ENCODE data around the gene LRRK1.

The LRRK1 gene

DNA sequence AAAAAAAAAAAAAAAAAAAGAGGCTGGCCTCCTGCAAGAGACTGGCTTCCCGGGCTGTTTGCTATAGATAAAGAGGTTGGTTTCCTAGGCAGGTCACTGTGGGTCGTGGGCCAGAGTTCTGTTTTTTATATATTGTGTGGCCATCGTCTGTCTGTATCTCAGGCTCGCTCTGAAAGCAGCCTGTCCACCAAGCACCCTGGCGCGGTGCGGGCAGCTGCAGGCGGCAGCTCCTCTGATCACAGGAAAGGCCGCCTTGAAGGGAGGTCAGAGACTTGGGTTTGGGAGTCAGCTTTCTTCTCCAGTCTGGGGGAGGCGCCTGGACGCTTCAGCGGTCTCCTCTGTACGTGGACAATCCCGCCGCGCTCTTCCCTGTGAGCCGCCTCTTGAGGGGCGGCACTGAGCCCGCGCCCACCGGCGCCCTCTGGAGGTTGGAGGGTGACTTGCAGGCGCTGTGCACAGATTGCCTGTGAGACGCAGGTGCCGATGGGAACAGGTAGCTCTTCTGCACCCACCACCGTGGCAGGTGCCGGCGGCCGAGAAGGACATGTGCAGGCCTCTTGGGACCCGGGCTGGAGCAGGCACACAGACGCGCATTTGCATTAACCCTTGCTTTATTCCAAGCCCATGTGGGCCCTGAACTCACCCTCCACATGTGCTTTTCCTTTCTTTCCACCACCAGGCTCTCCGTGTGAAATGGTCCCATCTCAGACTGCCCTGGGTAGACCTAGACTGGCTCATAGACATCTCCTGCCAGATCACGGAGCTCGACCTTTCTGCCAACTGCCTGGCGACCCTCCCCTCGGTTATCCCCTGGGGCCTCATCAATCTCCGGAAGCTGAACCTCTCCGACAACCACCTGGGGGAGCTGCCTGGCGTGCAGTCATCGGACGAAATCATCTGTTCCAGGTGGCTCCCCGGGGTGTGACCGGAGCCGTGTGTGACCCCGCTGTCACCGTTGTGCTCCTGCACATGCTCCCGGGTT lies 89.3 kb downstream of the LRRK1 start:
- peak; percentile 92 to 93 for DNase-seq

DNA sequence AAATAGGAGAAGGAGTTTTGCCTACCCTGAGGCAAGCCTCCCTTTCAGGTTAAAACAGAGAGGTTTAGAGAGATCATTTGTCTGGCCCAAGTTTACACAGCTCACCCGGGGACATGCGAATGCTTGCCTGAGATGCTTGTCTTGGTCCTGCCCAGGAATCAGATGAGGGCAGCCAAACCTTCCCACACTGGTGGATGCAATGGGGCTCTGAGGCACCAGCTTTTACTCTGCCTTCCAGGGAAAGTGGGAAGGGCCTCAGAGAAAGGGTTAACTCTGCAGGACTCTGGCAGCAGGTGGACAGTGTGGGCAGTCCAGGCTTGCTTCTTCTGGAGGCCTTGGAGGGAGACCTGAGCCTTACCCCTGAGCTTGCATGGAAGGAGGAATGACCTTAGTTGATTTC lies 90.0 kb downstream of the LRRK1 start:
- DNase-seq = no peak

DNA sequence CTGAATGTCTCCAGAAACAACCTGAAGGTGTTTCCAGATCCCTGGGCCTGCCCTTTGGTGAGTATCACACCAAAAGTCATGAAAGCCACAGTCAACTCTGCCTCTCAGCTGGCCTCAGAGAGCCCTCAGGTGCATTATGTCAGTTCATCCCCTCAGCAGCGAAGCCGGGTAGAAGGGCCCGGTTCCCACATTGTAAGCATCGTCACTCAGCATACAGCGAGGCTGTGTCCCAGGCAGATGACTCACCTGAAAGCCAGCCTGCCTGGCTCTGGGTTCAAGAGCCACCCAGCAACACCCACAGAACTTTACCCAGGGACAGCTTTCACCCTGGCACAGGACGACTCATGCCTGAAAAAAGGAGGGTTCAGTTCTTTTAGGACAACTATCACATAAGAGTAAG lies 91.6 kb downstream of the LRRK1 start:
- DNase-seq = peak; percentile 8 to 13

DNA sequence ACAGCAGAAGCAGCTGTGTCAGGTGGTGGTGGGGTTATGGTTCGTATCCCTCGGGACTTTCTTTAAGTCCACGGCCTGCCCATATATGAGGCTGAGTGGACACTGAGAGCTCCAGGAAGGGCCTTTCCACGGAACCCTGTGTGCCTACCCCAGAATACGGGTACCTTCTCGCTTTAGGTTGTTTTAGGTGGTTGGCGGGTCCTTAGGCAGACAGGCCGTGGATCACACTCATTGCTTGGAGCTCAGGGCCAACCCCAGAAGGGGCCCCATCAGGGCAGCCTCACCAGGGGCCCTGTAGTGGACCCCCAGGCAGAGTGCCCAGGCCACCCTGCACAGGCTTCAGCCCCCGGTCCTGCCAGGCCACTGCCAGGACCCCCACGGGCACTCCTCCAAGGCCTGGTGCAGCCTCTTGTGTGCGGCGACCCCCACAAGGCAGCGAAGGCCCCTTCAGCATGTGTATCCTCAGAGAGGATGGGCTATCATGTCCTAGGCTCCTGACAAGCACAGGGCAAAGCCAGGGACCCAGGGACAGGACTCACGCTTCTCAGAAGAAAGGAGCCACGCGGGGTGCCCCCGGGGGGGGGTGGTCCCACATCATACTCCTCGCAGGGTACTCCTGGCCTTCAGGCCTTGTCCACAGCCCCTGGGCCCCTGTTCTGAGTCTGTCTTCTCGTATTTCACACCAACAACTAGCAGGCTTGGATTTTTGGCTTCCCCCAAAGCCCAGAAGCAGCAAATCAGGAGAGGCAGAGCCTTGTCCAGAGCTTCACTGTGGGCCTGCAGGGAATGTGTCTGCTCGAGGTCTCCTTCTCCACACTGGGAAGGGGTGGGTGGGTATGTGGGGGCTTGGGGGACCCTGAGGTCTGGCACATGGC lies 93.4 kb downstream of the LRRK1 start:
- DNase-seq = peak; percentile 7 to 12

DNA sequence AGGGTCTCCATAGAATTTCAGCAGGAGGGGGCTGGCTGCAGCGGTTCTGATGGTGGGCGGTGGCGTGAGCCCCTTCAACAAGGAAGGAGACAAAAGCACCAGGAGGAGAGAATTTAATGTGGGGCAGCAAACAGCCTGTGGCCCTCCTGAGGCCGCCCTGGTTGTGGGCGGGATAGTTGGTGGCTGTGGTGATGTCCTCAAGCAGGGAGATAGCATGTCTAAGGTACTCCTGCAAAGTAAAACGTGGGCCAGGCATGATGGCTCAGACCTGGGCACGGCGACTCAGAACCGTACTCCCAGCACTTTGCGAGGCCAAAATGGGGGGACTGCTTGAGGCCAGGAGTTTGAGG lies 94.0 kb downstream of the LRRK1 start:
- DNase-seq = peak; percentile 3 to 11

DNA sequence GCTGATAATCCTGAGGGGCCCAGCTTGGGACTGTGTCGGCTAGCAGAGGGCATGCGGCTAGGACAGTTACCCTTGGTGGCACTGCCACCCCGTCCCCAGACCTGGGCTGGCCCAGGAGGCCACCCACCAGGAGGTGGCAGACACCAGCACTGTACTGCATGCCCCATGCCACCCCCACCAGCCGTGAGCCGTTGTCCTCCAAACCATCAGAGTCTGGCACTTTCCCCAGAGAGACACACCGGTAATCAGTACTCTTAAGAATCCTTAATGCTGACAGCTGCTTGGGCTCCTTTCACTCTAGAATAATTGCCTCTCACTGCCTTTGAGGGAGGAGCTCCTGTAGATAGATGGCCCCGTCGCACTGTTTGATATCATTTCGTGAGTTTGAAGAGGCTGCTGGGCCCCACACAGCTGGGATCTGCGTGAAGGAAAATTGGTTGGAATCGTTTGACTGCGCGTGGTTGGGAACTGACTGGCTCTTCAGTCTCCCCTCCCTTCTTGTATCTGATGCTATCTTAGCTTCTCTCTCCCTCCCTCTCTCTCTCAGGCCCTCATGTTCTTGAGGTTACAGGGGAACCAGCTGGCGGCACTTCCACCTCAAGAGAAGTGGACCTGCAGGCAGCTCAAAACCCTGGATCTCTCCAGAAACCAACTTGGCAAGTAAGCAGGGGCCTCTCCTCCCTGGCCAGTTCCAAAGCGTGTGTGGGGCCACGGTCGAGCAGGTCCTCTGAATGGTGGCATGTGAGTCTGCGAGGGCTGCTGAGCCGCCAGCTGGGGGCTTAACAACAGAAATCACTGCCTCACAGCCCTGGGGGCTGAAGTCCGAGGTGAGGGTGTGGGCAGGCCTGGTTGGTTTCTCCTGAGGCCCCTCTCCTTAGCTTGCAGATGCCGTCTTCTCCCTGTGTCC lies 94.9 kb downstream of the LRRK1 start:
- peak; percentile 12 to 15 for DNase-seq

DNA sequence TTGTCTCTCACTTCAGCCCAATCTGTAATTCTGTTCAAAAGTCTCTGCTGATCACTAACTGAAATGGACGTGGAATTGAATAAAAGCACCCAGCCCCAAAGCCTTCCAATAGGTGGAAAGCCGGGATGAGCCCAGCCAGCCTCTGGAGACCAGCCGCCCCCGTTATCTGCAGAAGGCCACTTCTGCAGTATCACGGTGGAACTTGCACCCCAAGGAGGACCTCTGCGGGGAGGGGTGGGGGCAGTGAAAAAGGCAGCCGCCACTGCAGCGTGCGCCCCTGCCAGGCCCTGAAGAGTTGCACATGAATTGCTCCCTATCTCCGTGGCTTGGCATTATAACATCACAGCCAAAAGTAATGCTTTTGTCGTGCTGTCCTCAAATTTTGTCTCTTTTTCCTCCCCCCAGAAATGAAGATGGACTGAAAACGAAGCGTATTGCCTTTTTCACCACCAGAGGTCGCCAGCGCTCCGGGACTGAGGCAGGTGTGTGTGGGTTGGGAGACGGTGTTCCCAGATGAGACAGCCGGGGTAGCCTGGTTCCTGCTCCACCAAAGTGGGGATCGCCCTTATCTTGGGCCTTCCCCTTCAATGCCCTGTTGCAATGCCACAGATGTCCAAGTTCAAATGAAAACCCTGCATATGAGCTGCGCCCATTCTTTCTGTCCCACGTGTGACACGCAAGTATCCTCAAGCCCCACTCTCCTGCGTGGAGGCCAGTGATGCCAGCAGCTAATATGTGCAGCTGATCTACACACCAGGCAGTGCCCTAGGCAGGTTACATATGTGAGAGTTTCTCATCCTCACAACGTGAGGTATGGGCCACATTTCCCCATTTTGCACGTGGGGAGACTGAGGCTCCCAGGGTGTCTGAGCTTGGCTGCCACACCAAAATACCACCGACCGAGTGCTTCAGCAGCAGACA lies 96.0 kb downstream of the LRRK1 start:
- peak; percentile 81 to 83 for DNase-seq

DNA sequence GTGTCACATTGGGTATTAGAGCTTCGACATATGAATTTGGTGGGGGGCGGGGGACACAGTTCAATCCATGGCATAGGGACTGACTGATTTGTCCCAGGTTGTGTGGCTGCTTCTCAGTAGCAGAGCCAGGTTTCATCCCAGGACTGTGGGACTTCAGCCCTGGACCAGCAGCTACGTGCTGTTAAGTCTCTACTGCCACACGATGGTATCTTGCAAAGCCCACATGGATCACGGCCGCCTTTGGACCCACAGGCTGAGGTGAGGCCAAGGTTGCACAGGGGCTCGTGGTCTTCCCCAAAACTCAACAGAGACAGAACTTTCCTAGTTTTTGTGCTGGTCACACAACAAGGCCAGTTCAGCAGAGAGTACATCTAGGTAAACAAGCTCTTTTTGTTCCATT lies 97.4 kb downstream of the LRRK1 start:
- DNase-seq = peak; percentile 12

DNA sequence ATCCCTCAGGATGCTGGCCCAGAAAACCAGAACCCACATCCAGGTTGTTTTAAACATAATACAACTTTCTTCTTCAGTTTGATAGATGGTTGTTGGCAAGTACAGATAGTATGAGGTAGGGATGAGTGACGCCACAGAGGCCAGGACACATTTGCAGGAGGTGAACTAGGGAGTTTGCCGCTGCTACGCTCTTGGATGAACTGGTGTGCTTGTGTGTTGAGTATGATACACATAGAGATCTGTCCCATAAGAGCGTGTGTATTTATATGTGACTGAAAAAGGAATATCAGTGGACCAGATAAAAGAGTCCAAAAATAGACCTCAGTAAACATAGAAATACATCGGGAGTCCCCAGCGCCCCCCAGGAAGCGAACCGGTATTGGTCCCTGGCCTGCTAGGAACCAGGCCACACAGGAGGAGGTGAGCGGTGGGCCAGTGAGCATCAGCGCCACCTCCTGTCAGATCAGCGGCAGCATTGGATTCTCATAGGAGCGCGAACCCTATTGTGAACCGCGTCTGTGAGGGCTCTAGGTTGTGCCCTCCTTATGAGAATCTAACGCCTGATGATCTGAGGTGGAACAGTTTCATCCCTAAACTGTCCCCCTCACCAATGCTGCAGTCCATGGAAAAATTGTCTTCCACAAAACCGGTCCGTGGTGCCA lies 98.1 kb downstream of the LRRK1 start:
- DNase-seq = peak; percentile 14

DNA sequence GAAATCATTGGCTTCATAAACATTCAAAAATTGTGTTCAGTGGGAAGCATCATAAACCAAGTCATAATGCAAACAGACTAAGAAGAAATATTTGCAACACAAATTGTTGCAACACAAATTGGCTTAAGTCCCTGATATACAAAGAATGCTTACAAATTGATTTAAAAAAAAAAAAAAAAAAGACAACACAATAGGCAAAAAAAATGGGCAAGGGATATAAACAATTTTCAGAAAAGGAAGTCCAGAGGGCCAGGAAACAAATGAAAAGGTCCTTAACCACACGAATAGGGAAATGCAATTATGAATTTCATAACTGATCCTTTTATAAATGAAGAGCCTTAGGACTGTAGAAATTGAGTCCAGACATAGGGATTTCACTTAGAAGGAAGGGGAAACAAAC lies 98.9 kb downstream of the LRRK1 start:
- DNase-seq = no peak

DNA sequence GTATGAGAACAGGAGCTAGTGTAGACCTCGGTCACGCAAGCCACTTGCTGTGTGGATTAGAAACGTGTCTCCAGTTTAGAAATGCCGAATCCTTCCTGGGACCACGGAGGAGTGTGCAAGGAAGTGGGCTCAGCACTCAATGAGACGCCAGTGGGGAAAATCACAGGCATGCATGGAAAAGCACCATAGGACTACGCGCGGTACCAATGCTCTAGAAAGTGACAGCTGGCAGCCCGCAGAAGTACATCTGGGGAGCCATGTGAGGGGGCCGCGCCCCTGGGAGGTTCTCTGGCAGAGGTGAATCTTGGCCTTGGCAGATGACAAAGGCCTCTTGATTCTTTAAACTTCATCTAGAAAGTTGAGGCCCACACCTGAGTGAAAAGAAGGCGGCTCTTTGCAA lies 99.3 kb downstream of the LRRK1 start:
- DNase-seq = peak; percentile 4 to 10

DNA sequence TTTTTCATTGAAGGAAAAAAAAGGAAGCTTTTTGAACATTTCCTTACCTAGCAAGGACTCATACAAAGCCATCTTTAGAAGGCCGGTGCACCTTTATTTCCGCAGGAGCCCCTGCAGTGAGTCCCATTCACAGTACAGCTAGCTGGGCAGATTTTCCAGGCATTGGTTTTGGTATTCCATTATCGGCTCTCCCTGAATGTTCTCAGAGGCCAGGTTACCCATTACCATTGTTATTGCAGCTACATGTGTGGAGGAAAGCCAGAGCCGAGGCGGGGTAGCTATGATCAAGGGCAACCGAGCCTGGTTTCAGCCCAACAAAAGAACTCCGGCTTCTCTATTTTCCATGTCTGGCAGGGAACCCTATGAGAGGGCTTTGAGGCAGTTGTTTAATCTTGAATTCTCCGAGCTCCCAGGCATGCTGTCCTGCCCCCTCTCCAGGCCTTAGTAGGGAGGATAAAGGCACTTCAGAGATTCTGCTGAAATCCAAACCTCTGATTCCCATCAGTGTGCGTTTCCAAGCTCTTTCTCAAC lies 100.3 kb downstream of the LRRK1 start:
- peak; percentile 3 for DNase-seq

DNA sequence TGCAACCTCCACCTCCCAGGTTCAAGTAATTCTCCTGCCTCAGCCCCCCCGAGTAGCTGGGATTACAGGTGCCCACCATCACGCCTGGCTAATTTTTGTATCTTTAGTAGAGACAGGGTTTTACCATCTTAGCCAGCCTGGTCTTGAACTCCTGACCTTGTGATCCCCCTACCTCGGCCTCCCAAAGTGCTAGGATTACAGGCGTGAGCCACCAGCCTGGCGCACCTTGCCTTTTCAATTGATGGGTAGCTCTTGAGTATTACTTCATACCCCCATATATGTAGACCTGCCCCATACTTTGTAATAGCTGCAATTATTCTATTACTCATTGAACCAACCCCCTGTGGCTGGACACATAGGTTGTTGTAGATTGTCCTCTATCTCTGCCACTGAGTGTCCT lies 101.3 kb downstream of the LRRK1 start:
- DNase-seq = peak; percentile 2

DNA sequence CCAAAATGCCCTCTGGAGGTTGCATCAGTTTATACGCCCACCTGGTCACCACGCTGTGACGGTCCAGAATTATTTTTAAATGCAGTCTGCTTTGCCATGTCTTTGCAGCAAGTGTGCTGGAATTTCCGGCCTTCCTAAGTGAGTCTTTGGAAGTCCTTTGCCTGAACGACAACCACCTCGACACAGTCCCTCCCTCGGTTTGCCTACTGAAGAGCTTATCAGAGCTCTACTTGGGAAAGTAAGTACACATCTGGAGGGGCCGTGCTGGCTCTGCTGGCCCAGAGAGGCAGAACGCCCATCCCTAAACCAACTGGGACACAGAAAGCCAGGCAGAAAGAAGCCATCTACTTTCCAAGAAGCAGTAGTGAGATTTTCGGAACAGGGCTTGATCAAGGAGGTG lies 101.8 kb downstream of the LRRK1 start:
- DNase-seq = peak; percentile 7 to 10

DNA sequence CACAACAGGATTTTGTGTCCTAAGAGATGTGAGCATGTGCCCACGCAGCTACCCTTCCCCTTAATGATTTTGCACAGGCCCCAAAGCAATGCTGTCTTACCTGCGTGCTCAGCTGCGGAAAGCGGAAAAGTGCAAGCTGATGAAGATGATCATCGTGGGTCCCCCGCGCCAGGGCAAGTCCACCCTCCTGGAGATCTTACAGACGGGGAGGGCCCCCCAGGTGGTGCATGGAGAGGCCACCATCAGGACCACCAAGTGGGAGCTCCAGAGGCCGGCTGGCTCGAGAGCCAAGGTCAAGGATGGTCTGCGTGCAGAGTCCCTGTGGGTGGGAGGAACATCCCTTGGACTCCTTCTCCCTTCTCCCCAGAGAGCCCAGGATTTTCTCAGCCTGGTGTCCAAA lies 103.1 kb downstream of the LRRK1 start:
- peak; percentile 0 to 1 for DNase-seq

DNA sequence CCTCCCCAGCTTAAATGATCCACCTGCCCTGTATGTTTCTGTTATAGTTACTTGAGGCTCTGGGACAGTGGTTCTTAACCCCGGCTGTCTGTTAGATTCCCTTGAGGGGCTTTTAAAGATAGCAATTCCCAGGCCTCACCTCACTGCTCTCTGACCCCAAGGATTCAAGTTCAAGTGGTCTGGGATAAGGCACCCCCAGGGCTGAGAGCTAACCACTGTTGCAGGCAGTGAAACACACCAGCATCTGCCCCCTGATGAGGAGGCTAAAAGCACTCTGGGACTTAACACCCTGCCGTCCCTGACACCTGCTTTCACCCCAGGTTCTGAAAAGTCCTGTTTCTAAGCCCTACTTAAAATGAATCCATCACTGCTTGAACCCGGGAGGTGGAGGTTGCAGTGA lies 103.7 kb downstream of the LRRK1 start:
- DNase-seq = peak in 1 of 2 experiments; percentile 2

DNA sequence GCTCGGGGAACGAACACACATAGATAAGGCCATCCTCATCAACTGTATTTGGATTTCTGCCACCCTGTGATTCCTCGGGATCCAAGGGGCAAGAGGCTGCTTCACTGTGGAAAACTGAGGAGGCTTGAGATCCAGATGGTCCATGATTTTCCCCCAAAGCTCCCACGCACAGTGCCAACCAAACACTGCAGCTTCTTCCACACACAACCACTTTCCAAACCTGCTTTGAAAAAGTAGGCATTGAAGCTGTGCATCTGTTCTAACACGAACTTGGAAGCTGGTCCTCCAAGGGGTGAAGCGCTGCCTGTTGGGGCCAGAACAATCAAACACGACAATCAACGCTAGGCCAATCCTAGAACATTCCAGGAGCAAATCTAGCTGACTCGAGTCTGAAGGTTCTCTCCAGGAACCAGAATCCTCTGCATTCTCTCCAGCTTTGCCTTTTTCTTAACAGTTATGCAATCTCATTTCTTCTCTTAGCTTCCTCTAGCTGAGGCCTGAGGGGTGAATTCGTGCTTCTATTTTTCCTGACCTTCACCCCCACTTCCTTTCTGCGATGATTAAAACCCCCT lies 104.4 kb downstream of the LRRK1 start:
- DNase-seq = peak in 1 of 2 experiments; percentile 4

DNA sequence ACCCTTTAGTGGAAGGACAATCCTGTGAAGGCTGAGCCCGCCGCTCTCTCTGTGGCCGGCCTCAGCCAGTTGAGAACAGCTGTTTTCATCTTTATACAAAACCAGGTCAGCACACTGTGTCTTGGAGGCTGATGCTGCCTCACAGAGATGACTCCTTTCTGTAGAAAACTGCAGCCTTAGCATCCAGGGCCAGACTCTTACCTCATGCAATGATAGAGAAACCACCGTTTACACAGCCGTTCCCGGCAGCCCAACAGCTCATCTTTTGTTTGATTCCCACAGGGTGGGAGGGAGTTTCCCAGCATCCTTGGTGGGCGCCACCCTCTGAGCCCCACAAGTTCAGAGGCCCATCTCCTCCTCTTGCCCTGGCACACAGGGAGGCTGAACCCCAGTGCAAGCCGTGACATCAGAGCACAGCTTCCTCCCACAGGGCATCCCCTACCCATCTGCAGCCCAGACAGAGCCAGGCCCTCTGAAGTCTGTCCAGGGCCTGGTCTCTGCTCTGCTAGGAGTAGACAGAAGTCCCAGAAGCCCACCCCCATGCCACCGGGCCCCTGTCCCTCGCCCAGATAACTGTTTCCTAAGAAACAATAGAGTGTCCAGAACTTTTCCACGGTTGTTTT lies 105.0 kb downstream of the LRRK1 start:
- peak; percentile 2 to 11 for DNase-seq

DNA sequence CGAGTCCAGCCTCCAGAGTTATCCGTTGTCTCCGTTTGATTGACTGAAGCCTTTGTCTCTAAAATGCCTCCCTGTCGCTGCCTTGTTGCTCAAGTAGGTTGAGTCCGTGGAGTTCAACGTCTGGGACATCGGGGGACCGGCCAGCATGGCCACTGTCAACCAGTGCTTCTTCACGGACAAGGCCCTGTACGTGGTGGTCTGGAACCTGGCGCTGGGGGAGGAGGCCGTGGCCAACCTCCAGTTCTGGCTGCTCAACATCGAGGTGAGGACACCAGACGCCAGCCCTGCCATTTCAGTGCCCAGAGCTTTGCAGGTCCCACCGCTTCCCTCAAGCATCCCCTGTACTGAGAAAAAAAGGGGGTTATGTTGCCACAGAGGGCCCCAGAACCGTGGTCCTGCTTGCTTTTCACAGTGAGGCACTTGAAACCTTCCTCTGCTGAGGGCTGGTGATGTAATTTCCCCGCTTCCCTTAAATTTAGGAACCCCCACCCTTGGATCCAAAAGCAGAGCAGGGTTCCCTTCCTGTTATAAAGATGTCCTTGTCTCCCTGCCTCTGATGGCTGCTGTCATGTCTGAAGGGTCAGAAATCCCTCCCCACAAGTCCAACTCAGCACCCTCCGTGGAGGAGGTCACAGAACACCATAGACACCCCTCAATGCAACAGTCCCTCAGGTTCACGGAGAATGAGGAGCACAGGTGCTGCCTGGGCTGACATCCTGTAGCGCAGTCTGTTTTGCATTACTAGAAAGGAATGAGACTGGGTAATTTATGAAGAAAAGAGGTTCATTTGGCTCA lies 105.7 kb downstream of the LRRK1 start:
- DNase-seq = peak; percentile 4 to 9

Data from activated T-cell treated with anti-CD3 and anti-CD28 coated beads, Interleukin-2, amount 50 U/mL, for 48 hours (primary cell).